ENCODE measurements around the gene ITGB3BP.

ITGB3BP gene

DNA sequence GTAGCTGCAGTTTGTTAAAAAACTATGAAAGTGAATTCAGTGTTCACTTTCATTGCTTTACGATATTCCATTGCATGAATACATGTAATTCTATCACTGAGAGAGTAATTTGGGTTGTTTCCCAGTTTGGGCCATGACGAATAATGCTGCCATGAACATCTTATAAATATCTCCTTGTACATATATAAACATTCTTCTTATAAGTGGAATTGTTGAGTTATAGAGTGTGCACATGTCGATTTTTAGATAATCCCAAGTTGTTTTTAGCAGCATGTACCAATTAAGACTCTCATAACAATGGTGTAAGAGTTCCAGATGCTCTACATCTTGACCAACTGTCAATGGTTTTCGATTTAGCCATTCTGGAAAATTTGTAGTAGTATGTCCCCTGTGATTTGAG, 114.7 kb downstream of the ITGB3BP start:
- TF ChIP-seq, protein P1, sequence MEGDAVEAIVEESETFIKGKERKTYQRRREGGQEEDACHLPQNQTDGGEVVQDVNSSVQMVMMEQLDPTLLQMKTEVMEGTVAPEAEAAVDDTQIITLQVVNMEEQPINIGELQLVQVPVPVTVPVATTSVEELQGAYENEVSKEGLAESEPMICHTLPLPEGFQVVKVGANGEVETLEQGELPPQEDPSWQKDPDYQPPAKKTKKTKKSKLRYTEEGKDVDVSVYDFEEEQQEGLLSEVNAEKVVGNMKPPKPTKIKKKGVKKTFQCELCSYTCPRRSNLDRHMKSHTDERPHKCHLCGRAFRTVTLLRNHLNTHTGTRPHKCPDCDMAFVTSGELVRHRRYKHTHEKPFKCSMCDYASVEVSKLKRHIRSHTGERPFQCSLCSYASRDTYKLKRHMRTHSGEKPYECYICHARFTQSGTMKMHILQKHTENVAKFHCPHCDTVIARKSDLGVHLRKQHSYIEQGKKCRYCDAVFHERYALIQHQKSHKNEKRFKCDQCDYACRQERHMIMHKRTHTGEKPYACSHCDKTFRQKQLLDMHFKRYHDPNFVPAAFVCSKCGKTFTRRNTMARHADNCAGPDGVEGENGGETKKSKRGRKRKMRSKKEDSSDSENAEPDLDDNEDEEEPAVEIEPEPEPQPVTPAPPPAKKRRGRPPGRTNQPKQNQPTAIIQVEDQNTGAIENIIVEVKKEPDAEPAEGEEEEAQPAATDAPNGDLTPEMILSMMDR (IDR thresholded peaks at IDR 0.05) = no peak

DNA sequence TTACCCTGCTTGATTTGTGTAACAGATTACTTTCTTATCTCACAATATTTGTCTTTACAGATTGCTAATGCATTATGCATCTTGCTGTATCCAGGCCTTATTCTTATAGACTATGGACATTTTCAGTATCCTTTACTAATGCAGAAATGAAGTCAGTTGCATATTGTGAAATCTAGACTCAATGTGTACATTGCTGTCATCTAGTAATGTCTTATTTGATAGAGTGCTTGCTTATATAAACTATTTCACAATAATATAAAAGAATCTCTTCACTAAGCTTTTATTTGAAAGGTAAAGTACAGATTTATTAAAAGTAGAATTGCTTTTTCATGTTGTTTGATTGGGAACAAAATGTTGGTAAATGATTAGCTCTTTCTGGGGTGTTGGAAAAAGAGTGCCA, 116.0 kb downstream of the ITGB3BP start:
- TF ChIP-seq, protein P1 (IDR thresholded peaks at IDR 0.05) = no peak

DNA sequence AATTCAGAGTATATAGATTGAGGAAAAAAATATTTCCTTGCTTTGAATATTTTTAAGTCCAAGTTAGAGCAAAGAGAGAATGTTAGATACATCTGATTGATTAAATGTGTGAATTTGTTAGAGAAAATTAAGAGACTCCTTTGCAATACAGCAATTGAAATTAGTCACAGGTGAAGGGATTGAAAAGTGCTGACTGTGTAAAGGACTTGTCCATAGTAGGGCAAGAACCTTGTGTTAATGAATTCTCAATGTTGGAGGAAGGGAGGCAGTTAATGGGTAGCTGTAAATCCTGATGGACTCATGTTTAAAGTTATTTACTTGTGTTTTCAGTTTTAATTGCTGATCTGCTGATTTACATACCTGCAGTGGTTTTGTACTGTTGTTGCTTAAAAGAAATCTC, 117.0 kb downstream of the ITGB3BP start:
- TF ChIP-seq, protein P1 (IDR thresholded peaks at IDR 0.05) = no peak

DNA sequence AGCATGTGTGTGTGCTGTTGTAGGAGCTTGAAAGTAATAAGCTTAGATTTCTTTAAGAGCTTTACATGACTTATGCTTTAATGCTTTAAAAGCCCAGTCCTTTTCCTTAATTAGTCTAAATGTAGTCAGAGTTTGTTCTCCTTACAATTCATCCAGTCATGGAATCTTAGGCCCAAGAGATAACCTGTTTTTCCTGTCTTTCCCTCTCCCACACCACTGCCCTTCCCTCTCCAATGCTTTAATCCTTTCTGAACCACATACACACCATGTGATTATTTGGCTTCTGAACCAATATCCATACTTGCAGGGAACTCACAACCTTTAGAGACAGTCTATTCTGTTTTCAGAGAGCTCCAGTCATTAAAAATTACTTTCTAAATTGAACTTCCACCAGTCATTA, 118.0 kb downstream of the ITGB3BP start:
- TF ChIP-seq, protein P1 (IDR thresholded peaks at IDR 0.05) = no peak

DNA sequence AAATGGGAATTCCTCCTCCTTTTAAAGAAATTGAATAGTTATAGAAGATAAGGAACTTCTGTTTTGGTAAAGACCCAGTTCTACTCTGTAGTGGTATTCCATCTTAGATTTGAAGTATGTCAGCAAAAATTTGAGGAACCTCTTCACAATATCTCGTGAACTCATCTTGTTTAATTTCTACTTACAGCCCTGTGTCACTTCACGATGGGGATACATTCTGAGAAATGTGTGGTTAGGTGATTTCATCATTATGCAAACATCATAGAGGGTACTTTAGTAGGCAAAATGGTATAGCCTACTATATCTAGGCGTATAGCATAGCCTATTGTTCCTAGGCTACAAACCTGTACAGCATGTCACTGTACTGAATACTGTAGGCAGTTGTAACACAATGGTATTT, 119.6 kb downstream of the ITGB3BP start:
- TF ChIP-seq, protein P1 (IDR thresholded peaks at IDR 0.05) = no peak

DNA sequence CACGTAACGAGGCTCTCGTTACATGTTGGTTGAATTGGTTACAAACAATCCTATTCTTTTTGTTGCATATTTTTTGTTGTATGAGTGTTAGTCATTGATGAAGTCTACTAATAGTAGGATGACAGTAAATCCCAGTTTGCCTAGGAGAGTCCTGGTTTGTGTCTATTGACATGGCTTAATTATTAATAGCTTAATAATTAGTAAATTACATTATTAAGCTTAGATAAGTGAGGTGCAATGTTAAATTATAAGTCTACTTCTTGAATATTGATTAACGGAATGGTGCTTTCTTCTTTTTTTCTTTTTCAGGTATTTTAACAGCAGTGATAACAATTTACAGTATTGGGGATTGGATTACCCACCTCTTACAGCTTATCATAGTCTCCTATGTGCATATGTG, 121.1 kb downstream of the ITGB3BP start:
- TF ChIP-seq, protein P1 (IDR thresholded peaks at IDR 0.05) = no peak

Data from LNCAP (cell line).